ENCODE measurements around the gene REX1BD. TPM values are rescaled to one million over a fixed set of nuclear protein-coding genes. Genes with fewer than 3 reads are reported as not detected.

Gene REX1BD
- total RNA-seq, 6 experiments from 2014 or later = 30.4 to 71.7 (median 45.6) TPM

DNA sequence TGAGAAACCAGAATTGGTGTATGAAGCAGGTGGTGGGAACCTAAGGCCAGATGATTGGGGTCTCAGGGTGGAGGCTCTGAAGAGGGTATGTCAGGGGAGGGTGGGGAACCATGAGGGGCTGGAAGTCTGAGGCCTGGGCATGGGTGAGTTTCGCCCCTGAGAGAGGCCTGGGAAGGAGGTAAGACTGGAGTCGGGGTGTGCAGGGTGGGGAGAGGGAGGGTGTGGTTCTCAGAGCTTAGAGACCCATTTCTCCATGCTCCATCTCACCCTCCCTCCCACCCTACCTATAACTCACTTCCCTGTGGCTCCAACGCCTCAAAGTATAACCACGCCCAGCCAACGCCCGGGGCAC, 47.2 kb downstream of the REX1BD start:
- peaks cover 0 to 10% (median 0%) of the 10 kb centered on the region in 4 donors for H3K4me1 ChIP-seq
- H3K36me3 ChIP-seq = no peaks in the 10 kb centered on the region
- no peak for TF ChIP-seq POLR2A (IDR thresholded peaks at IDR 0.05)
- TF ChIP-seq, protein P1, sequence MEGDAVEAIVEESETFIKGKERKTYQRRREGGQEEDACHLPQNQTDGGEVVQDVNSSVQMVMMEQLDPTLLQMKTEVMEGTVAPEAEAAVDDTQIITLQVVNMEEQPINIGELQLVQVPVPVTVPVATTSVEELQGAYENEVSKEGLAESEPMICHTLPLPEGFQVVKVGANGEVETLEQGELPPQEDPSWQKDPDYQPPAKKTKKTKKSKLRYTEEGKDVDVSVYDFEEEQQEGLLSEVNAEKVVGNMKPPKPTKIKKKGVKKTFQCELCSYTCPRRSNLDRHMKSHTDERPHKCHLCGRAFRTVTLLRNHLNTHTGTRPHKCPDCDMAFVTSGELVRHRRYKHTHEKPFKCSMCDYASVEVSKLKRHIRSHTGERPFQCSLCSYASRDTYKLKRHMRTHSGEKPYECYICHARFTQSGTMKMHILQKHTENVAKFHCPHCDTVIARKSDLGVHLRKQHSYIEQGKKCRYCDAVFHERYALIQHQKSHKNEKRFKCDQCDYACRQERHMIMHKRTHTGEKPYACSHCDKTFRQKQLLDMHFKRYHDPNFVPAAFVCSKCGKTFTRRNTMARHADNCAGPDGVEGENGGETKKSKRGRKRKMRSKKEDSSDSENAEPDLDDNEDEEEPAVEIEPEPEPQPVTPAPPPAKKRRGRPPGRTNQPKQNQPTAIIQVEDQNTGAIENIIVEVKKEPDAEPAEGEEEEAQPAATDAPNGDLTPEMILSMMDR (IDR thresholded peaks at IDR 0.05) = no peak
- no peak overlapping the region for H3K27ac ChIP-seq
- H3K4me3 ChIP-seq = no peak overlapping the region
- H3K27me3 ChIP-seq = no peaks in the 10 kb centered on the region
- intact Hi-C loops (cut with DNase I) = no loop called here
- DNase-seq (no peak), ATAC-seq (no peak)
- WGBS (ENCODE audit: insufficient coverage, low coverage, low lambda C conversion rate, missing lambda C conversion rate) = 20% methylated on average over 3 of the region's 6 CpGs
- no peaks in the 10 kb centered on the region for H3K9me3 ChIP-seq

DNA sequence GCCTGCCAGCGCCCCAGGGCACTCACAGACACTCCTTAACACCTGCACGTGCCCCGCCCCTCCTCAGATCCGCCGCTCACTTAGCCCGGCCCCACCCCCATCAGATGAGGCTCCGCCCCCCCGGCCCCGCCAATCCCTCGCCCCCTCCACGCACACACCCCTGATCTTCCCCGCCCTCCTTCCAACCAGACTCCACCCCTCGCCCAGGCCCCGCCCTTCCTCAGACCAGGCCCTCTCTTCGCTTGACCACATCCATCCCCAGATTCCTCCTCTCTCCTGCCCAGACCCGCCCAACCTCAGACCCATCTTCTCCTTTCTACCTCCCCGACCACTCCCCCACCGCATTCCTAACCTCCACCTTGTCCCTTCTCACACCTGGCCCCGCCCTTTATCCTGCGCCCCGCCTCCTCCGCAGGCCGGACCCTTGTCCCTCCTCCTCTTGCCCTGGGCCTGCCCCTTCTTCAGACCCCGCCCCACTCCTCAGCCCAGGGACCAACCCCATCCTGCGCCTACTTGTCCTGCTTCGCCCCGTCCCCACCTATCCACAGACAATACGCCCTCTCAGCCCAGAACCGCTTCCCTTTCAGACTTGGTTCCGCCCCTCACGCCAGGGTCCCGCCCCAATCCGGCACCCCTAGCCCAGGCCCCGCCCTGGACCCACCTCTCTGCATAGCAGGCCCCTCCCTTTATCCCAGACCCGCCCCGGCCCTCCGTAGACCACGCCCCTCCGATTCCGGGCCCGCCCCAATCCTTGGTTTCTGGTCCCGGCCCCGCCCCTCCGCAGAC, 47.8 kb downstream of the REX1BD start:
- 2% methylated on average over 36 of the region's 44 CpGs for WGBS (ENCODE audit: insufficient coverage, low coverage, low lambda C conversion rate, missing lambda C conversion rate)
- H3K9me3 ChIP-seq = no peaks in the 10 kb centered on the region
- H3K27me3 ChIP-seq = no peaks in the 10 kb centered on the region
- TF ChIP-seq, protein P1 (IDR thresholded peaks at IDR 0.05) = no peak
- no peak for TF ChIP-seq POLR2A (IDR thresholded peaks at IDR 0.05)
- no peak overlapping the region for H3K27ac ChIP-seq
- ATAC-seq = peak; percentile 96 to 99 (median 98)
- H3K4me3 ChIP-seq = peak overlapping the region; percentile 69 to 83 (median 77)
- intact Hi-C loops (cut with DNase I) = no loop called here
- H3K36me3 ChIP-seq = no peaks in the 10 kb centered on the region
- peak; percentile 99 for DNase-seq
- H3K4me1 ChIP-seq = peaks cover 0 to 10% (median 0%) of the 10 kb centered on the region in 4 donors

DNA sequence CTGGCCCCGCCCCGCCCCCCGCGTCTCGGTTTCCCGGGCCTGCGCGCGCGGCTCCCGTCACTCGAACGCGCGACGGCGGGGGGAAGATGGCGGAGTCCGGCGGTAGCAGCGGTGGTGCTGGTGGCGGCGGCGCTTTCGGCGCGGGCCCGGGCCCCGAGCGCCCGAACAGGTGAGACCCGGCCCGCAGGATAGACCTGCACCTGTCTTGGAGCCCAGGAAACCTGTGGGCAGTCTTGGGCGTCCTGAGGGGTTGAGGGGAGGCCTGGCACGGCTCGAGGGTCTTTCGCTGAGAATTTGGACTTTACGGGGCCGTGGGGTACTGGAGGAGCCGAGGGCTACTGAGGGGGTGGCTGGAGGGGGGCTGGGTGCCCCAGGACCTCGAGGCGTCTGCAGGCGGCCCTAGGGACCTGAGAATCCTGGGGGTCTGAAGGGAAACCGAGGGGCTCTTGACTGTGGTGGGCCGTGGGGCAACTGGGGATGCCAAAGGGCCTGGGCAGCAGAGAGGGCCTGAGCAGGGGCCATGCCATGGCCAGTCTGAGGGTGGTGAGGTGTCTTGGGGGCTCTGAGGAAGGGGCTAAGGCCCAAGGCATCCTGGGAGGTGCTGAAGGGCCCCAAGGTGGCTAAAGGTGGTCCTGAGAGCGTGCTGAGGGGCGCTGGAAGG, 48.5 kb downstream of the REX1BD start, which contains the start of gene KLHL26:
Gene KLHL26 (plus strand): TSS at position 60 of the 661 bp plus-strand sequence. CDS start 27 bp downstream, at position 87.
- no peak for DNase-seq
- TF ChIP-seq, protein P1 (IDR thresholded peaks at IDR 0.05) = no peak
- TF ChIP-seq POLR2A (IDR thresholded peaks at IDR 0.05) = peak; percentile 58
- peaks cover 0 to 10% (median 0%) of the 10 kb centered on the region in 4 donors for H3K4me1 ChIP-seq
- intact Hi-C loops (cut with DNase I) = no loop called here
- no peaks in the 10 kb centered on the region for H3K9me3 ChIP-seq
- no peak for ATAC-seq
- peak within 1 kb of the TSS; percentile 69 to 83 (median 77) for H3K4me3 ChIP-seq
- no peaks in the 10 kb centered on the region for H3K36me3 ChIP-seq
- WGBS (ENCODE audit: insufficient coverage, low coverage, low lambda C conversion rate, missing lambda C conversion rate) = 10% methylated on average over 9 of the region's 47 CpGs
- H3K27me3 ChIP-seq = no peaks in the 10 kb centered on the region
- peak within 1 kb of the TSS in 2 of 3 donors; percentile 60 to 67 for H3K27ac ChIP-seq

DNA sequence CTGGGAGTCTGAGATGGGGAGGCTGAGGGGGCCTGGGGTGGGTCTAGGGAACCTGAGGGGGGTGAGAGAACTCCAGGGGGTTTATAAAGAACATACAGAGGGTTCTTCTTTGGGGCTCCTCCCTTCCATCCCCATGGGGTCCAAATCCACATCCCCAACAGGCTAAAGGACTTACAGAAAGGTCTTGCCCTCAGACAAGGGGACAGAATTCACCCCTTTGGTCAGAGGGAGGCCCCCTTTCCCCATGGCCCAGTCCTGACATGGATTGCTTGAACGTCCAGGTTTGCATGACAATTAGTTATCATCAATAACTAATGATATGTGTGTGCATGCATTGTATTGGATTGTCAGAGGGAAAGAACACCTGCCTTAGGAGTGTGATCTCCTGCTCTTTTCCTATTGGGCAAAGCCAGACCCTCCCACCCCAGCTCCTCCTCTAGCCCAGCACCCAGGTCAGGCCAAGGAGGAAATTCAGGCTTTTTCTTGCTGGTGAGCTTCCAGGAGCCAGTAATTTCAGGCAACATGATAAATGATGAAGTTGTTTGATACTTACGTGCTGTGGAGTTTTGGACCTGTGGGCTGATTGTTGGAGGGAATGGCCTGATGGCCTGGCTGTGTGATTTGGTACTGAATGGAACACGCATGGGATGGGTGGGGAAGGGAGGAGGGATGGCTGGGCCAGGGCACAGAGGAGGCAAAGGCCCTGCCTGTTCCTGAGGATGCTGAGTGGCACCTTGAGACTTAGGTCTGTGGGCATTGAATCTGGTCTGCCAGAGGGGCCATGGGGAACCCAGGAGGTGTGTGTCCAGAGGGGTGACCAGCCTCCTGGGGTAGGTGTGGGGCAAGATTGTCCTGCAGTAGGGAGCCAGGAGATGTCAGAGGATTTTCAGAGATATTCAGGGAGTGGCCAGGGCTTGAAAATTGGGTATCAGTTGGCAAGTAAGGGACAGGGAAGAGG, 49.4 kb downstream of the REX1BD start:
- peaks cover 0 to 10% (median 0%) of the 10 kb centered on the region in 4 donors for H3K4me1 ChIP-seq
- TF ChIP-seq, protein P1 (IDR thresholded peaks at IDR 0.05) = no peak
- ATAC-seq (peak in 3 of 4 donors; percentile 22 to 39 (median 35)), DNase-seq (no peak)
- intact Hi-C loops (cut with DNase I) = no loop called here
- 25% methylated on average over 2 of the region's 3 CpGs for WGBS (ENCODE audit: insufficient coverage, low coverage, low lambda C conversion rate, missing lambda C conversion rate)
- H3K27ac ChIP-seq = peak overlapping the region in 1 of 3 donors; percentile 60
- no peaks in the 10 kb centered on the region for H3K9me3 ChIP-seq
- no peaks in the 10 kb centered on the region for H3K36me3 ChIP-seq
- H3K27me3 ChIP-seq = no peaks in the 10 kb centered on the region
- H3K4me3 ChIP-seq = peak overlapping the region; percentile 69 to 83 (median 77)

Measured in right lobe of liver (tissue), 6 donors.